ENCODE data around the gene CCDC50.

- TF ChIP-seq CTCF (IDR thresholded peaks at IDR 0.05; ENCODE audit: borderline replicate concordance, extremely low read depth, low read length, poor library complexity, severe bottlenecking) (no peak), EZH2 (IDR thresholded peaks at IDR 0.05; ENCODE audit: borderline replicate concordance, low read depth, low read length, severe bottlenecking) (no peak)
Measured at GRCh38 chr3:191383124-191383523, 53.9 kb downstream of the CCDC50 start.
